Subcutaneous abdominal adipose tissue (tissue), 5 donors: ENCODE results near the gene IFITM2.

ENCODE experiments used
- H3K27ac ChIP-seq: one replicate; pipeline ENCODE4 v1.7.0; 2013; ENCODE audit warnings: low read depth, mild to moderate bottlenecking, inconsistent platforms, low read length, moderate library complexity
- H3K27me3 ChIP-seq, 5 donors: one replicate each; pipeline ENCODE4 v1.7.0; 2013; ENCODE audit warnings: low read length in 5 of 5, inconsistent platforms in 1 of 5; ENCODE audit not compliant: control insufficient read depth in 5 of 5, insufficient read depth in 4 of 5
- H3K36me3 ChIP-seq, 5 donors: one replicate each; pipeline ENCODE4 v1.7.0; 2013; ENCODE audit warnings: low read length in 5 of 5; ENCODE audit not compliant: control insufficient read depth in 5 of 5, insufficient read depth in 5 of 5
- H3K4me1 ChIP-seq, 5 donors: one replicate each; pipeline ENCODE4 v1.7.0; 2013; ENCODE audit warnings: low read length in 5 of 5, mild to moderate bottlenecking in 3 of 5, moderate library complexity in 1 of 5; ENCODE audit not compliant: control insufficient read depth in 5 of 5, insufficient read depth in 5 of 5
- H3K4me3 ChIP-seq, 5 donors: one replicate each; pipeline ENCODE4 v1.7.0; 2013; ENCODE audit warnings: low read length in 5 of 5, low read depth in 1 of 5
- H3K9ac ChIP-seq, 5 donors: one replicate each; pipeline ENCODE4 v1.7.0; 2013; ENCODE audit warnings: low read length in 5 of 5, mild to moderate bottlenecking in 4 of 5, moderate library complexity in 3 of 5
- H3K9me3 ChIP-seq, 5 donors: one replicate each; pipeline ENCODE4 v1.7.0; 2013; ENCODE audit warnings: low read length in 5 of 5; ENCODE audit not compliant: control insufficient read depth in 5 of 5
- donor health status: healthy.
- donor health status: healthy.
- donor health status: healthy.
- donor health status: healthy.
- donor health status: healthy.

The IFITM2 gene

DNA sequence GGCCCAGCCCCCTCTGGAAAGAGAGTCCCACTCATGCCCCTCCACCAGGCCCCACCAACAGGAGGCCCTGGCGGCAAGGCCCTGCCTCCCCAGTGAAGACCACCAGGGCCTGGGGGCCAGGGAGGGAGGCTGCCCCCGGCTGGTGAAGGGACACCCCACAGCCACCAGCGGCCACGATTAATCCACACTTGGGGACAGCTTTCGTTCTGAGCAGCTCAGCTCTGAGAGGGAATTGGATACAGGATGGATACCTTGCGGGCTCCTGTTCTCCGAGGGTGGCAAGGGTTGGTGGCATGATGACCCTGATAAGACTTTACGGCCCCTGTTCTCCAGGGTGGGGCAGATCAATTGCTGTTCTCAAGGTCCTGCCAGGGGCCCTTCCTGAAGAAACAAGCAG is 36.3 kb upstream of the IFITM2 start:
- no peak overlapping the region for H3K27ac ChIP-seq

DNA sequence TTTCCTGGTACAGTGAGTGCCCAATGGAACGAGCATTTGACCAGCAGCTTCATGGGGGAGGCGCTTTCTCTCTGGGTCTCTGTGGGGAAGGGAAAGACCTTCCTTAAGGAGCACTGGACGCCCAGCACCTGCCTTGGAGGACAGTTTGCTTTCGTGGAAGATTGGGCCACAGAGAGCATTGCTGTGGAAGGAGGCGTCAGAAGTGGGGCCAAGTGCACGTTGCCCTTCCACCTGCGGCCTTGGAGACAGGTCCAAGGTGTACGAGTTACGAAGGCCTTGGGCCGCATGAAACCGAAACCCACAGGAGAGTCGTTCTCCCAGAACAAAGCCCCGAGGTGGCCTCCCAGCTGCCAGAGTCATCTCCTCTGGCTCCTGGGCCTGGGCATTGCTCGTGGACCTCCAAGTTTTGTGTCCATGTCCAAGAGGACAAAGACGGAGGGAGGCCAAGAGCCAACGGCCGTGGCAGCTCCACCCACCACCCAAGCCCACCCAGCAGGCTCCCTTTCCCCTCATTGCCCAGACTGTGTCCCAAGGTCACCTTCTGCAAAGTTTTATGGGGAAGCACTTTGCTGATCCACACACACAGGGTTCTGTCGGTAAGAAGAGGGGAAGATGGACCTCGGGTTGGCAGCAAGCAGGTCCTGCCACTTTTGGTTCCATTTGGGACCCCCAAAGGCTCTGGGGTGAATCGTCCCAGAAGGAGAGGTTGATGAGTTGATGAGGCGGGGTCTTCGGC is 35.3 kb upstream of the IFITM2 start:
- no peak overlapping the region for H3K4me3 ChIP-seq
- no peak overlapping the region for H3K9ac ChIP-seq
- H3K36me3 ChIP-seq, result no peaks in the 10 kb centered on the region
- H3K27me3 ChIP-seq, result peaks cover 0 to 7% (median 3%) of the 10 kb centered on the region in 5 donors
- peaks cover 0 to 26% (median 6%) of the 10 kb centered on the region in 5 donors for H3K4me1 ChIP-seq
- no peaks in the 10 kb centered on the region for H3K9me3 ChIP-seq
- H3K27ac ChIP-seq, result no peak overlapping the region

More for the DNA sequence above, 36.3 kb upstream of the IFITM2 start:
- Histone ChIP-seq H3K9ac (no peak overlapping the region), H3K4me1 (peaks cover 0 to 26% (median 6%) of the 10 kb centered on the region in 5 donors), H3K27me3 (peaks cover 0 to 7% (median 3%) of the 10 kb centered on the region in 5 donors), H3K9me3 (no peaks in the 10 kb centered on the region), H3K4me3 (no peak overlapping the region), H3K36me3 (no peaks in the 10 kb centered on the region)

DNA sequence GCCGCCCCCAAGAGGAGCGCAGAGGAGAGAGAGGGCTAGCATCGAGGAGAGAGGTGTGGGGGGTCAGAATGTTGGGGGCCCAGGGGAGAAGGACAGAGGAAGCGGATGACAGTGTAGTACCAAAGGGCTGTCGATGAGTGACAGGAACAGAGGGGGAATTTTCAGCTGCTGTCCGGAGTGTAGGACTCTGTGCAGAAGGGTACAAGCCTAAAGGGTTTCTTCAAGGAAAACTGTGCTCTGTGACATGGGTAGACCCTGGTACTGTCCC is 34.8 kb upstream of the IFITM2 start:
- no peaks in the 10 kb centered on the region for H3K36me3 ChIP-seq
- H3K4me1 ChIP-seq, result peaks cover 0 to 22% (median 2%) of the 10 kb centered on the region in 5 donors
- no peaks in the 10 kb centered on the region for H3K9me3 ChIP-seq
- H3K4me3 ChIP-seq, result no peak overlapping the region
- no peak overlapping the region for H3K9ac ChIP-seq
- peaks cover 0 to 10% (median 3%) of the 10 kb centered on the region in 5 donors for H3K27me3 ChIP-seq
- H3K27ac ChIP-seq, result no peak overlapping the region

DNA sequence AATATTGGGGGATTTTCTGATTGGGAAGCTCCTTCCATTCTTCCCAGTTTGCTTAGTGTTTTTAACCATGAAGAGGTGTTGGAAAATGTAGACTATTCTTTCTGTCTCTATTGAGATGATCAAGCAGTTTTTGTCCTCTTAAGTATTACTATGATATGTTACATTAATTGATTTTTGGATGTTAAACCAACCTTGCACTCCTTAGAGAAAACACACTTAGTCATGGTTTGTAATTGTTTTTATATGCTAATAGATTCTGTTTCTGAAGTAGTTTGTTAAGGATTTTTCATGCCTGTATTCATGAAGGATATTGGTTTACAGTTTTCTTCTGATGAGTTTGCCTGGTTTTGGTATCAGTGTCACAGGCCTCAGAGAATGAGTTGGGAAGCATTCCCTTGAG is 31.4 kb upstream of the IFITM2 start:
- peaks cover 0 to 27% (median 18%) of the 10 kb centered on the region in 5 donors for H3K4me1 ChIP-seq
- no peaks in the 10 kb centered on the region for H3K36me3 ChIP-seq
- no peak overlapping the region for H3K4me3 ChIP-seq
- H3K27me3 ChIP-seq, result peaks cover 23 to 40% (median 27%) of the 10 kb centered on the region in 5 donors
- no peak overlapping the region for H3K9ac ChIP-seq
- no peak overlapping the region for H3K27ac ChIP-seq
- no peaks in the 10 kb centered on the region for H3K9me3 ChIP-seq

DNA sequence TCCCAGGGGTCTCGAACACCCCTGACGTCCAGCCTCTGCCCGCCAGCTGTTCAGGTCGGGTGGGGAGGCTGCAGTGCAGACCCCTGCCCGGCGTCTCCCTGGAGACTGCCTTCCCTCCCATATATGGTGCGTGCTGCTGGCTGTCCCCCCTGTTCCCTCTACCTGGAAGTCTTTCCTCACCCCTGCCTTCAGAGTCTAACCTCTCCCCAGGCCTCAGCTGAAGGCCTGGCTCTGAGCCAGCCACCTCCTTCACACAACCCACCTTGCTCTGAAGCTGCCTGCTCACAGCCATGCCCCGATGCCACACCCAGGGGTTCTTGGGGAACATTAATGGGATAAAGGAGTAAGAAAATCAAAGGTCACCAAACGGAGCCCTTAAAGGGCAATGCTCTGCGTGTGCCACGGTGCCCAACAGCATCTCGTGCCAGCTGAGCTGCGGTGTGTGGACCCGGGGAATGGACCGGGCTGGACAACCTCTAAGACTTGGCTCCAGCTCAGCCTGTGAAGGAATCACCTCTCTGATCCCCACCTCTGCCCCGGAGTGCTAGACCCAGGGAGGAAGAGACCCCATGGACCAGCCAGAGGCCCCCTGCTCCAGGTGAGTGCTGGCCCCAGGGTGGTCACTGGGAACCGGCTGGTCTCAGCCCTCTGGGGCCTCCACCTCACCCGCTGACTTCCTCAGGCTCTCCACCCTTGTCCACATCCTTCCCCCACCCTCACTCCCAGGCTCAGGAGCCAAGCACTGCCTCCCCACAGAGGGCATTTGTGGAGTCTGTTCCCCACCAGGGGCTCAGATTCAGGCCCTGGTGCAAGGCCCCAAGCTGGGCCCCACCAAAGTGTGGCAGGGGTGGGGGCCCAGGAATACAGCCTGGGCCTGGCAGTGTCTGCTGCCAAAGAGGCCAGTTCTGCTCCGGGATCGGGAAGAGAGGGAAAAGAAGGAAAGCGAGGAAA is 29.3 kb upstream of the IFITM2 start, which contains the start of gene NLRP6:
Gene NLRP6, plus strand, starts transcription at position 407 of the 951 bp plus-strand sequence. Its CDS starts 163 bp downstream, at position 570.
- peaks cover 0 to 32% (median 24%) of the 10 kb centered on the region in 5 donors for H3K4me1 ChIP-seq
- H3K4me3 ChIP-seq, result peak within 1 kb of the TSS in 1 of 5 donors; percentile 59
- H3K9ac ChIP-seq, result no peak within 1 kb of the TSS
- no peaks in the 10 kb centered on the region for H3K9me3 ChIP-seq
- H3K27me3 ChIP-seq, result peaks cover 33 to 53% (median 45%) of the 10 kb centered on the region in 5 donors
- H3K27ac ChIP-seq, result no peak within 1 kb of the TSS
- no peaks in the 10 kb centered on the region for H3K36me3 ChIP-seq

DNA sequence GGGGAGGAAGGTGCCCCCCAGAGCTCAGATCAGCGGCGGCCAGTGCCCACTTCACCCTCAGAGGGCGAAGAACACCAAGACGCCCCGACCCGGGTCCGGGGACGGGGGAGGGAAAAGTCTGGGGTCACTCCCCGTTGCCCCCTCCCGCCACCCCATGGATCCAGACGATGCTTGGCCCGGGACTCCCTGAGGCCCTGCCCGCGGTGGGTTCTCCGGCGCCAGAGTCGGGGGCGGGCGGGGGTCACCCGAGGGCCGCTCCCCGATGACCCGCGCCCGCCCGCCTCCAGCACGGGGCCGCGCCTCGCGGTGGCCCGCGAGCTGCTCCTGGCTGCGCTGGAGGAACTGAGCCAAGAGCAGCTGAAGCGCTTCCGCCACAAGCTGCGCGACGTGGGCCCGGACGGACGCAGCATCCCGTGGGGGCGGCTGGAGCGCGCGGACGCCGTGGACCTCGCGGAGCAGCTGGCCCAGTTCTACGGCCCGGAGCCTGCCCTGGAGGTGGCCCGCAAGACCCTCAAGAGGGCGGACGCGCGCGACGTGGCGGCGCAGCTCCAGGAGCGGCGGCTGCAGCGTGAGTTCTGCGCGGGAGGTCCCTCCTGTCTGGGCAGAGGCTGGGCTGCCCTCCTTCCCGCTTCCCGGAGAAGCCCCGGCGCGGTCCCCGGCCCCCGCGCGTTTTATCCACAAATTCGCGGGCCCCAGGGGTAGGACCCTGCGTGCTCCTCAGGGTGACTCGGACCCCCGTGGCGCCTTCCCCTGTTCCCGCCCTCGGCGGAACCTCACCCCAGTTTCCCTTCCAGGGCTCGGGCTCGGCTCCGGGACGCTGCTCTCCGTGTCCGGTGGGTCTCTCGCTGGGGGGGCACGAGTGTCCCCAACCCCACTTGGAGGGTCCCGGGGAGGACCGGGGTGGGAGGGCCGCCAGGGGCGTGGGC is 28.3 kb upstream of the IFITM2 start:
- Histone ChIP-seq H3K9me3 (no peaks in the 10 kb centered on the region), H3K27me3 (peaks cover 33 to 60% (median 51%) of the 10 kb centered on the region in 5 donors), H3K36me3 (no peaks in the 10 kb centered on the region), H3K4me3 (peak overlapping the region in 1 of 5 donors; percentile 59), H3K4me1 (peaks cover 0 to 32% (median 24%) of the 10 kb centered on the region in 5 donors), H3K27ac (no peak overlapping the region), H3K9ac (no peak overlapping the region)

DNA sequence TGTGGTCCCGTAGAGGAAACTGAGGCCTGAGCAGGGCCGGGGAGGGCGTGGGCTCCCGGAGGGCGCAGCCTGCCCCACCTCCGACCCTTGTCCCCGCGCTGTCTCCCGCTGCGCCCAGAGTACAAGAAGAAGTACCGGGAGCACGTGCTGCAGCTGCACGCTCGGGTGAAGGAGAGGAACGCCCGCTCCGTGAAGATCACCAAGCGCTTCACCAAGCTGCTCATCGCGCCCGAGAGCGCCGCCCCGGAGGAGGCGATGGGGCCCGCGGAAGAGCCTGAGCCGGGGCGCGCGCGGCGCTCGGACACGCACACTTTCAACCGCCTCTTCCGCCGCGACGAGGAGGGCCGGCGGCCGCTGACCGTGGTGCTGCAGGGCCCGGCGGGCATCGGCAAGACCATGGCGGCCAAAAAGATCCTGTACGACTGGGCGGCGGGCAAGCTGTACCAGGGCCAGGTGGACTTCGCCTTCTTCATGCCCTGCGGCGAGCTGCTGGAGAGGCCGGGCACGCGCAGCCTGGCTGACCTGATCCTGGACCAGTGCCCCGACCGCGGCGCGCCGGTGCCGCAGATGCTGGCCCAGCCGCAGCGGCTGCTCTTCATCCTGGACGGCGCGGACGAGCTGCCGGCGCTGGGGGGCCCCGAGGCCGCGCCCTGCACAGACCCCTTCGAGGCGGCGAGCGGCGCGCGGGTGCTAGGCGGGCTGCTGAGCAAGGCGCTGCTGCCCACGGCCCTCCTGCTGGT is 27.5 kb upstream of the IFITM2 start:
- Histone ChIP-seq H3K27ac (no peak overlapping the region), H3K9ac (no peak overlapping the region), H3K27me3 (peaks cover 33 to 66% (median 51%) of the 10 kb centered on the region in 5 donors), H3K9me3 (no peaks in the 10 kb centered on the region), H3K4me1 (peaks cover 0 to 32% (median 24%) of the 10 kb centered on the region in 5 donors), H3K4me3 (peak overlapping the region in 3 of 5 donors; percentile 26 to 59 (median 49)), H3K36me3 (no peaks in the 10 kb centered on the region)

DNA sequence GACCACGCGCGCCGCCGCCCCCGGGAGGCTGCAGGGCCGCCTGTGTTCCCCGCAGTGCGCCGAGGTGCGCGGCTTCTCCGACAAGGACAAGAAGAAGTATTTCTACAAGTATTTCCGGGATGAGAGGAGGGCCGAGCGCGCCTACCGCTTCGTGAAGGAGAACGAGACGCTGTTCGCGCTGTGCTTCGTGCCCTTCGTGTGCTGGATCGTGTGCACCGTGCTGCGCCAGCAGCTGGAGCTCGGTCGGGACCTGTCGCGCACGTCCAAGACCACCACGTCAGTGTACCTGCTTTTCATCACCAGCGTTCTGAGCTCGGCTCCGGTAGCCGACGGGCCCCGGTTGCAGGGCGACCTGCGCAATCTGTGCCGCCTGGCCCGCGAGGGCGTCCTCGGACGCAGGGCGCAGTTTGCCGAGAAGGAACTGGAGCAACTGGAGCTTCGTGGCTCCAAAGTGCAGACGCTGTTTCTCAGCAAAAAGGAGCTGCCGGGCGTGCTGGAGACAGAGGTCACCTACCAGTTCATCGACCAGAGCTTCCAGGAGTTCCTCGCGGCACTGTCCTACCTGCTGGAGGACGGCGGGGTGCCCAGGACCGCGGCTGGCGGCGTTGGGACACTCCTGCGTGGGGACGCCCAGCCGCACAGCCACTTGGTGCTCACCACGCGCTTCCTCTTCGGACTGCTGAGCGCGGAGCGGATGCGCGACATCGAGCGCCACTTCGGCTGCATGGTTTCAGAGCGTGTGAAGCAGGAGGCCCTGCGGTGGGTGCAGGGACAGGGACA is 26.7 kb upstream of the IFITM2 start:
- Histone ChIP-seq H3K9me3 (no peaks in the 10 kb centered on the region), H3K4me3 (peak overlapping the region in 2 of 5 donors; percentile 30 to 59), H3K36me3 (no peaks in the 10 kb centered on the region), H3K9ac (no peak overlapping the region), H3K27me3 (peaks cover 33 to 73% (median 51%) of the 10 kb centered on the region in 5 donors), H3K27ac (no peak overlapping the region), H3K4me1 (peaks cover 0 to 32% (median 24%) of the 10 kb centered on the region in 5 donors)
